GM12878 (cell line): ENCODE data around the gene MRTFA. TPM values are rescaled to one million over a fixed set of nuclear protein-coding genes. Genes with fewer than 3 reads are reported as not detected.

Experiments used
- ATAC-seq: fragments of 200-7000 bp; cut with Tn5 transposase; 3 replicates; pipeline ENCODE4 v1.9.1; 2020; ENCODE audit warnings: mild to moderate bottlenecking, moderate library complexity
- BruUV-seq: library from RNA; stranded (reverse); fragments of 400-500 nt; replicated peaks from 2 replicates; lab custom pipeline; 2021; lab: Mats Ljungman, UMichigan
- CTCF ChIA-PET: fragments of 300-600 bp; sonication (Branson Sonifier 250); formaldehyde crosslinking; extraction: SDS; loops from one replicate; lab custom pipeline; 2021; ENCODE audit warnings: inconsistent platforms; lab: Yijun Ruan, JAX
- POLR2A ChIA-PET: fragments of 350-600 bp; formaldehyde crosslinking; extraction: SDS; loops from one replicate; lab custom pipeline; 2021; ENCODE audit warnings: inconsistent platforms; lab: Charles Lee
- RAD21 ChIA-PET: fragments of 300-600 bp; sonication (Branson Sonifier 250); formaldehyde crosslinking; loops from one replicate; lab custom pipeline; 2023; ENCODE audit warnings: antibody characterized with exemption; ENCODE audit not compliant: unreplicated experiment; lab: Charles Lee
- SMC1A ChIA-PET: fragments of 300-600 bp; sonication (Branson Sonifier 250); formaldehyde crosslinking; loops from one replicate; lab custom pipeline; 2023; ENCODE audit not compliant: unreplicated experiment, uncharacterized antibody; lab: Charles Lee
- DNase-seq: peaks from one replicate; pipeline ENCODE4 v3.0.0-alpha.2; 2011; ENCODE audit warnings: low read depth, low spot score
- FAIRE-seq: peaks from 3 replicates; lab custom pipeline; 2011; peaks lifted over from hg19 to GRCh38; lab: Jason Lieb, UNC
- H2AFZ ChIP-seq: 2 replicates; pipeline ENCODE4 v1.6.0; 2011; ENCODE audit warnings: low read depth, low read length, control low read depth; ENCODE audit not compliant: control insufficient read depth
- H3K27ac ChIP-seq: 2 replicates; pipeline ENCODE4 v1.5.1; 2011; ENCODE audit warnings: control low read depth; ENCODE audit not compliant: control insufficient read depth, insufficient read depth
- H3K27me3 ChIP-seq, 2 experiments: replicated peaks in 1 of 2; 2 replicates each; pipeline versions ENCODE4 v1.6.0 to v1.6.1; 2011; ENCODE audit warnings: low read length in 1 of 2; ENCODE audit not compliant: control insufficient read depth in 2 of 2, insufficient read depth in 2 of 2
- H3K36me3 ChIP-seq, 2 experiments: 2 replicates each; pipeline ENCODE4 v1.5.1; 2011; ENCODE audit warnings: low read length in 1 of 2; ENCODE audit not compliant: control insufficient read depth in 2 of 2, insufficient read depth in 2 of 2
- H3K4me1 ChIP-seq: 2 replicates; pipeline ENCODE4 v1.6.1; 2011; ENCODE audit warnings: mild to moderate bottlenecking, low read length, moderate library complexity, mixed read lengths; ENCODE audit not compliant: control insufficient read depth, insufficient read depth
- H3K4me2 ChIP-seq: 2 replicates; pipeline ENCODE4 v1.6.0; 2011; ENCODE audit warnings: control low read depth; ENCODE audit not compliant: control insufficient read depth, insufficient read depth
- H3K4me3 ChIP-seq: fragments of 200-600 bp; sonication (generic); 2 replicates; pipeline ENCODE4 v1.5.1; 2016
- H3K79me2 ChIP-seq: 2 replicates; pipeline ENCODE4 v1.6.0; 2011; ENCODE audit warnings: low read length; ENCODE audit not compliant: control insufficient read depth, insufficient read depth
- H3K9ac ChIP-seq: 2 replicates; pipeline ENCODE4 v1.8.0; 2011; ENCODE audit warnings: low read length, control low read depth, mixed read lengths; ENCODE audit not compliant: control insufficient read depth, insufficient read depth
- H3K9me3 ChIP-seq: replicated peaks from 3 replicates; pipeline ENCODE4 v1.5.1; 2011; ENCODE audit warnings: mild to moderate bottlenecking, low read length; ENCODE audit not compliant: control insufficient read depth, insufficient read depth
- H4K20me1 ChIP-seq: 2 replicates; pipeline ENCODE4 v1.6.0; 2011; ENCODE audit not compliant: control insufficient read depth, insufficient read depth
- BRCA1 ChIP-seq: IDR thresholded peaks from 2 replicates; pipeline ENCODE4 v1.6.1; 2011; ENCODE audit warnings: low read depth, low read length, improper control_type of control experiment
- KAT2A ChIP-seq: conservative IDR thresholded peaks from 2 replicates; pipeline ENCODE4 v1.6.1; 2011; ENCODE audit warnings: low read depth, low read length; ENCODE audit not compliant: control insufficient read depth
- MEF2B ChIP-seq: fragments of 450-650 bp; IDR thresholded peaks from 2 replicates; pipeline ENCODE4 v1.6.1; 2018; ENCODE audit warnings: mild to moderate bottlenecking, moderate library complexity; ENCODE audit not compliant: partially characterized antibody, poor library complexity, severe bottlenecking
- NFYA ChIP-seq: IDR thresholded peaks from 2 replicates; pipeline ENCODE4 v1.6.1; 2011; ENCODE audit warnings: low read depth, mild to moderate bottlenecking, low read length, improper control_type of control experiment, borderline replicate concordance
- POLR2A ChIP-seq: IDR thresholded peaks from 2 replicates; pipeline ENCODE4 v1.6.1; 2011; ENCODE audit warnings: low read depth, mild to moderate bottlenecking, low read length
- SPI1 ChIP-seq: IDR thresholded peaks from 2 replicates; pipeline ENCODE4 v1.6.1; 2011; ENCODE audit warnings: low read depth, mild to moderate bottlenecking, low read length, moderate library complexity, borderline replicate concordance; ENCODE audit not compliant: insufficient read depth
- WGBS: methylation state at CpG from one replicate; pipeline ENCODE4 v1.1.6; 2016; ENCODE audit warnings: low lambda C conversion rate; ENCODE audit not compliant: insufficient replicate concordance, insufficient coverage; ENCODE audit errors: missing lambda C conversion rate; 5-methylcytosine and 5-hydroxymethylcytosine counted together
- in situ Hi-C: fragments of 300-500 bp; cut with MboI; formaldehyde crosslinking; loops from 9 replicates; pipeline ENCODE4 v1.14.3; 2018; ENCODE audit warnings: mixed read lengths
- intact Hi-C: fragments of 100-400 bp; cut with micrococcal nuclease; formaldehyde crosslinking; loops from one replicate; pipeline ENCODE4 v1.14.2; 2022; ENCODE audit not compliant: unreplicated experiment
- polyA plus RNA-seq, 11 experiments: library from polyadenylated mRNA; depleted of rRNA in 4 of 11; unstranded in 6 of 11; stranded (reverse) in 5 of 11; fragments of >200 nt; fragmentation: Nextera tagmentation in 4 of 11; fragmentation: Illumina TruSeq in 1 of 11; extraction: Ambion mirVana in 4 of 11; extraction: Trizol in 1 of 11; gene quantifications; 1 replicate in 1 of 11; 2 replicates in 10 of 11; pipeline versions ENCODE4 v1.2.1 to v1.2.3, GENCODE V29; 2011 to 2016; ENCODE audit warnings: inconsistent platforms in 2 of 11, missing spikeins in 2 of 11, low read depth in 1 of 11
- total RNA-seq, 4 experiments: library from RNA; depleted of rRNA in 3 of 4; stranded (reverse); fragments of >200 nt in 3 of 4; fragmentation: Illumina TruSeq in 1 of 4; extraction: Trizol in 1 of 4; gene quantifications; 2 replicates each; pipeline versions ENCODE4 v1.2.1 to v1.2.3, GENCODE V29; 2013 to 2021
- TF ChIP-seq, protein P1 (sequence below): IDR thresholded peaks from 2 replicates; pipeline ENCODE4 v1.6.1; 2012; ENCODE audit warnings: mild to moderate bottlenecking, low read depth, low read length
- TF ChIP-seq, protein P2 (sequence below): IDR thresholded peaks from 2 replicates; pipeline ENCODE4 v1.6.1; 2012; ENCODE audit warnings: low read length, inconsistent platforms

The MRTFA gene
- total and polyA plus RNA-seq, 10 of the 15 experiments (the other 5 are each of a cell fraction or from before 2014, with no cell fraction given) = 2.0 to 63.9 (median 17.9) TPM

DNA sequence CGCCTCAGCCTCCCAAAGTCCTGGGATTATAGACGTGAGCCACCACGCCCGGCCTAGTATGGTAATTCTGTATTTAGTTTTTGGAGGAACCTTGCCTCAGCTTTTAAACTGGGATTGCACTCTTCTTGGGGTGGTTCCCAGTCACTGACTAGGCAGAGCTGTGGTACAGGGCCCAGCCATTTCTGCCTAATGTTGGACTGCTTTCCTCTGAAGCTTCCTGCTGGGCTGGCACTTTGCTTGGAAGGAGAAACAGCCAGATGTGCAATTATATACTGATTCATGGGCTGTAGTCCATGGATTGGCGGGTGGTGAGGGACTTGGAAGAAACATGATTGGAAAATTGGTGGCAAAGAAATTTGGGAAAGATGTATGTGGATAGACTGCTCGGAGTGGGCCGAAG lies 25.2 kb upstream of the MRTFA start (continued):
- TF ChIP-seq, protein P1, sequence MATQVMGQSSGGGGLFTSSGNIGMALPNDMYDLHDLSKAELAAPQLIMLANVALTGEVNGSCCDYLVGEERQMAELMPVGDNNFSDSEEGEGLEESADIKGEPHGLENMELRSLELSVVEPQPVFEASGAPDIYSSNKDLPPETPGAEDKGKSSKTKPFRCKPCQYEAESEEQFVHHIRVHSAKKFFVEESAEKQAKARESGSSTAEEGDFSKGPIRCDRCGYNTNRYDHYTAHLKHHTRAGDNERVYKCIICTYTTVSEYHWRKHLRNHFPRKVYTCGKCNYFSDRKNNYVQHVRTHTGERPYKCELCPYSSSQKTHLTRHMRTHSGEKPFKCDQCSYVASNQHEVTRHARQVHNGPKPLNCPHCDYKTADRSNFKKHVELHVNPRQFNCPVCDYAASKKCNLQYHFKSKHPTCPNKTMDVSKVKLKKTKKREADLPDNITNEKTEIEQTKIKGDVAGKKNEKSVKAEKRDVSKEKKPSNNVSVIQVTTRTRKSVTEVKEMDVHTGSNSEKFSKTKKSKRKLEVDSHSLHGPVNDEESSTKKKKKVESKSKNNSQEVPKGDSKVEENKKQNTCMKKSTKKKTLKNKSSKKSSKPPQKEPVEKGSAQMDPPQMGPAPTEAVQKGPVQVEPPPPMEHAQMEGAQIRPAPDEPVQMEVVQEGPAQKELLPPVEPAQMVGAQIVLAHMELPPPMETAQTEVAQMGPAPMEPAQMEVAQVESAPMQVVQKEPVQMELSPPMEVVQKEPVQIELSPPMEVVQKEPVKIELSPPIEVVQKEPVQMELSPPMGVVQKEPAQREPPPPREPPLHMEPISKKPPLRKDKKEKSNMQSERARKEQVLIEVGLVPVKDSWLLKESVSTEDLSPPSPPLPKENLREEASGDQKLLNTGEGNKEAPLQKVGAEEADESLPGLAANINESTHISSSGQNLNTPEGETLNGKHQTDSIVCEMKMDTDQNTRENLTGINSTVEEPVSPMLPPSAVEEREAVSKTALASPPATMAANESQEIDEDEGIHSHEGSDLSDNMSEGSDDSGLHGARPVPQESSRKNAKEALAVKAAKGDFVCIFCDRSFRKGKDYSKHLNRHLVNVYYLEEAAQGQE = no peak
- TF ChIP-seq POLR2A (no peak), NFYA (no peak)
- TF ChIP-seq, all 136 proteins: peak for 0

DNA sequence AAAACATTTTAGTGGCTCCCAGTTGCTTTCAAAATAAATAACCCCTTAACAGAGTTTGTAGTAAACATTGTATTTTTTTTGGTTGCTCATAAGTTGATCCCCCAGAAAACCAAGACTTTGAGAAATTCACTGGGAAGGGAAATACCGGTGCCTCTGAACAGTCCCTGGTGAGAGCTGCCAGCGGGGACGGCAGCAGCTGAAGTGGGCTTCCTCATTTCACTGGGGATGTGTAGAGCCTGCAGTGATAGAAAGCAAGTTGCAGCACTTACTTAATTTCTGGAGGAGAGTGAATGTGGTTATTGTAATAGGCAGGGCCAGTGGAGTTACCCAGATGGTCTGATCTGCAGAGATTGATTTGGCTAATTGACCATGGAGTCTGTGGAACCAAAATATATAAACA lies 24.2 kb upstream of the MRTFA start:
- Histone ChIP-seq H3K9ac (no peak overlapping the region), H2AFZ (peak overlapping the region; percentile 7; the same call in 1 of the 2 replicates), H3K4me1 (peaks cover 9% of the 10 kb centered on the region), H3K36me3 (no peaks in the 10 kb centered on the region), H3K9me3 (no peaks in the 10 kb centered on the region), H3K27ac (no peak overlapping the region), H4K20me1 (no peaks in the 10 kb centered on the region), H3K27me3 (no peaks in the 10 kb centered on the region), H3K4me3 (no peak overlapping the region), H3K79me2 (no peaks in the 10 kb centered on the region), H3K4me2 (peak overlapping the region; percentile 13; the same call in 1 of the 2 replicates)
- ChIA-PET CTCF (no interaction called here), SMC1A (interaction anchor here (2.1 kb wide), 1 partner anchor 238 kb away, joined by 4 read pairs; no protein-coding TSS in a partner anchor), POLR2A (no interaction called here), RAD21 (no interaction called here)
- DNase-seq = no peak
- intact Hi-C loops (no loop called here), in situ Hi-C loops (no loop called here)
- TF ChIP-seq SPI1 (peak; percentile 71; the same call in 1 of the 2 replicates), KAT2A (no peak), MEF2B (peak; percentile 61), BRCA1 (no peak)
- TF ChIP-seq, protein P2, sequence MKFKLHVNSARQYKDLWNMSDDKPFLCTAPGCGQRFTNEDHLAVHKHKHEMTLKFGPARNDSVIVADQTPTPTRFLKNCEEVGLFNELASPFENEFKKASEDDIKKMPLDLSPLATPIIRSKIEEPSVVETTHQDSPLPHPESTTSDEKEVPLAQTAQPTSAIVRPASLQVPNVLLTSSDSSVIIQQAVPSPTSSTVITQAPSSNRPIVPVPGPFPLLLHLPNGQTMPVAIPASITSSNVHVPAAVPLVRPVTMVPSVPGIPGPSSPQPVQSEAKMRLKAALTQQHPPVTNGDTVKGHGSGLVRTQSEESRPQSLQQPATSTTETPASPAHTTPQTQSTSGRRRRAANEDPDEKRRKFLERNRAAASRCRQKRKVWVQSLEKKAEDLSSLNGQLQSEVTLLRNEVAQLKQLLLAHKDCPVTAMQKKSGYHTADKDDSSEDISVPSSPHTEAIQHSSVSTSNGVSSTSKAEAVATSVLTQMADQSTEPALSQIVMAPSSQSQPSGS = no peak
- ATAC-seq = peak; percentile 34; the same call in 2 of the 3 replicates
- no TSS peak for BruUV-seq
- 73% methylated on average over 3 of the region's 3 CpGs for WGBS
- no peak for FAIRE-seq
